Chondrocyte (in vitro differentiated cells): Measurements from ENCODE around the gene ZNF724. TPM values are rescaled to one million over a fixed set of nuclear protein-coding genes. Genes with fewer than 3 reads are reported as not detected.
"Not testable (repeated sequence)": the region's sequence is repeated elsewhere in the genome, so short reads cannot be mapped to it uniquely, and the experiment has no call there.

Experiments used
- DNase-seq: peaks from one replicate; pipeline ENCODE4 v3.0.0; 2021; ENCODE audit warnings: mixed read lengths, low spot score
- H3K27ac Mint-ChIP-seq: one replicate; pipeline ENCODE4 v1.8.0; 2021; ENCODE audit warnings: mild to moderate bottlenecking, moderate library complexity, mixed read lengths; ENCODE audit not compliant: unreplicated experiment
- H3K27me3 Mint-ChIP-seq: 2 replicates; pipeline ENCODE4 v1.8.0; 2021; ENCODE audit warnings: low read depth, mixed read lengths
- H3K36me3 Mint-ChIP-seq: 2 replicates; pipeline ENCODE4 v1.8.0; 2021; ENCODE audit warnings: low read depth, mixed read lengths
- H3K4me1 Mint-ChIP-seq: 2 replicates; pipeline ENCODE4 v1.8.0; 2021; ENCODE audit warnings: low read depth, mild to moderate bottlenecking, mixed read lengths
- H3K4me3 Mint-ChIP-seq: one replicate; pipeline ENCODE4 v1.8.0; 2021; ENCODE audit warnings: mild to moderate bottlenecking, moderate library complexity, mixed read lengths; ENCODE audit not compliant: unreplicated experiment
- H3K9me3 Mint-ChIP-seq: 2 replicates; pipeline ENCODE4 v1.8.0; 2021; ENCODE audit warnings: low read depth, mixed read lengths
- CTCF ChIP-seq: fragments of 200-600 bp; sonication (generic); IDR thresholded peaks from 2 replicates; pipeline ENCODE4 v1.5.0; 2021; ENCODE audit warnings: antibody characterized with exemption, mild to moderate bottlenecking, moderate library complexity
- total RNA-seq: library from RNA; stranded (reverse); gene quantifications from 3 replicates; pipeline ENCODE4 v1.2.1, GENCODE V29; 2021

The ZNF724 gene
- total RNA-seq, 1 donor from 2014 or later, result 2.3 TPM

- Mint-ChIP-seq H3K27ac (no peak overlapping the region), H3K9me3 (peaks cover 31% of the 10 kb centered on the region), H3K4me3 (no peak overlapping the region), H3K27me3 (no peaks in the 10 kb centered on the region), H3K4me1 (no peaks in the 10 kb centered on the region), H3K36me3 (no peaks in the 10 kb centered on the region)
- peak; percentile 73 for TF ChIP-seq CTCF
- DNase-seq, result no peak
These were observed 33.7 kb upstream of the ZNF724 start for GRCh38 chr19:23283925-23284324.

- Mint-ChIP-seq H3K4me3 (no peak overlapping the region), H3K27me3 (no peaks in the 10 kb centered on the region), H3K9me3 (peaks cover 20% of the 10 kb centered on the region), H3K36me3 (no peaks in the 10 kb centered on the region), H3K4me1 (no peaks in the 10 kb centered on the region), H3K27ac (no peak overlapping the region)
- no peak for TF ChIP-seq CTCF
- no peak for DNase-seq
These were observed 31.6 kb upstream of the ZNF724 start for GRCh38 chr19:23281663-23282276.

- DNase-seq, H3K36me3 Mint-ChIP-seq, H3K27me3 Mint-ChIP-seq, H3K9me3 Mint-ChIP-seq, H3K4me1 Mint-ChIP-seq, H3K4me3 Mint-ChIP-seq, H3K27ac Mint-ChIP-seq: not testable (repeated sequence)
These were observed 27.9 kb upstream of the ZNF724 start for GRCh38 chr19:23278118-23278517.

DNA sequence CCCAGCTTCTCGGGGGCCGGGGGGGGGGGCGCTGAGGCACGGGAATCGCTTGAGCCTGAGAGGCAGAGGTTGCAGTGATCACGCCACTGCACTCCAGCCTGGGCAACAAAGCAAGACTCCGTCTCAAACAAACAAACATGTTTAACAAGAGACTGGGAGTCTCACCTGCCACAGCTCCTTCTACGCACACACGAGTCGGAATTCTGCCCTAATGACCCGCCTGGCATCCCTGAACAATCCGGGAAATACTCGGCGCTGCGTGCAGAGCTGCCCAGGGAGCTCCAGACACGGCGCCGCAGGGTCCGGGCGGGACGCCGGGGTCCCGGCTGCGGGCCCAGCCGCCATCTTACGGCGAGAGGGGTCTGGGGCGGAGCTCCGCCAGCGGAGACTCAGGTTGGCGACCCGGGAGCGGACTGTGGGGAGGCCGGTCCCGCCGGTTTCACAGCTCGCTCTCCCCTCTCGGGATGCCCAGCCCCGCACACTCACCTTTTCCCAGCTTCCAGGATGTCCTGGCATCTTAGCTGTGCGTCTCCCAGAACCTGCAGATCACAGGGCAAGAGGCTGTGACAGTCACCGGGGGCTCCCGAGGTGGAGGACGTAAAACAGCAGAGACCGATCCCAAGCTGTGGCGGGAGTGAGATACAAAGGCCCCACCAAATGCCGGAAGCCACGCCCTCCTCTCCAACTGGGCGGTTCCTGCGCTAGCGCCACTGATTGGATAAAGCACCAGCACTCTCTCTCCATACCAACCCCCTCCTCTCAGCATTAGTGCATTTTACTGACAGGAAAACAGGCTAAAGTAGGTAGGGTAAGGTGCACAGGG, 23.6 kb upstream of the ZNF724 start:
- peak overlapping the region; percentile 93 for H3K27ac Mint-ChIP-seq
- H3K36me3 Mint-ChIP-seq, result peaks cover 4% of the 10 kb centered on the region
- DNase-seq, result no peak
- peak; percentile 41 for TF ChIP-seq CTCF
- no peaks in the 10 kb centered on the region for H3K27me3 Mint-ChIP-seq
- H3K9me3 Mint-ChIP-seq, result no peaks in the 10 kb centered on the region
- peaks cover 9% of the 10 kb centered on the region for H3K4me1 Mint-ChIP-seq
- H3K4me3 Mint-ChIP-seq, result peak overlapping the region; percentile 94

- Mint-ChIP-seq H3K4me1 (peaks cover 9% of the 10 kb centered on the region), H3K36me3 (peaks cover 6% of the 10 kb centered on the region), H3K4me3 (peak overlapping the region; percentile 94), H3K27ac (peak overlapping the region; percentile 93), H3K27me3 (no peaks in the 10 kb centered on the region), H3K9me3 (no peaks in the 10 kb centered on the region)
- DNase-seq, result no peak
- no peak for TF ChIP-seq CTCF
These were observed 22.9 kb upstream of the ZNF724 start for GRCh38 chr19:23273022-23273589.
